SK-N-SH treated with all-trans-retinoic acid at 6 μM for 48 hours (cell line): Measurements from ENCODE around the gene BRAT1.

Experiments used
- ATAC-seq: fragments of 200-7000 bp; cut with Tn5 transposase; 3 replicates; pipeline ENCODE4 v1.9.1; 2020; ENCODE audit warnings: mild to moderate bottlenecking, moderate library complexity
- ARNTL ChIP-seq: fragments of 450-650 bp; formaldehyde crosslinking; IDR thresholded peaks from 2 replicates; pipeline ENCODE4 v1.5.0; 2020; ENCODE audit warnings: low read depth, mild to moderate bottlenecking, moderate library complexity, borderline replicate concordance
- BACH2 ChIP-seq: fragments of 250-450 bp; sonication (Bioruptor Pico); IDR thresholded peaks from 2 replicates; pipeline ENCODE4 v1.9.0; 2021; ENCODE audit warnings: mild to moderate bottlenecking, borderline replicate concordance
- CREB5 ChIP-seq: fragments of 250-450 bp; sonication (Bioruptor Pico); IDR thresholded peaks from 2 replicates; pipeline ENCODE4 v1.5.1; 2020; ENCODE audit warnings: low read depth, mild to moderate bottlenecking, moderate library complexity
- CSDC2 ChIP-seq: fragments of 250-450 bp; sonication (Bioruptor Pico); IDR thresholded peaks from 2 replicates; pipeline ENCODE4 v1.5.0; 2020; ENCODE audit warnings: mild to moderate bottlenecking, moderate library complexity
- CSRNP3 ChIP-seq: fragments of 250-450 bp; sonication (Bioruptor Pico); IDR thresholded peaks from 2 replicates; pipeline ENCODE4 v1.5.1; 2021; ENCODE audit warnings: mild to moderate bottlenecking, moderate library complexity
- ESRRG ChIP-seq: fragments of 250-450 bp; sonication (Bioruptor Pico); IDR thresholded peaks from 2 replicates; pipeline ENCODE4 v1.6.1; 2021; ENCODE audit warnings: mild to moderate bottlenecking
- GLIS3 ChIP-seq: fragments of 250-450 bp; sonication (Bioruptor Pico); IDR thresholded peaks from 2 replicates; pipeline ENCODE4 v1.5.0; 2020; ENCODE audit warnings: mild to moderate bottlenecking, moderate library complexity
- ISL1 ChIP-seq: fragments of 250-450 bp; sonication (Bioruptor Pico); IDR thresholded peaks from 2 replicates; pipeline ENCODE4 v2.1.2; 2022; ENCODE audit warnings: mild to moderate bottlenecking, moderate library complexity
- OSR1 ChIP-seq: fragments of 250-450 bp; sonication (Bioruptor Pico); IDR thresholded peaks from 2 replicates; pipeline ENCODE4 v1.8.0; 2022; ENCODE audit warnings: moderate library complexity, mild to moderate bottlenecking, inconsistent platforms
- PPARA ChIP-seq: fragments of 250-450 bp; sonication (Bioruptor Pico); IDR thresholded peaks from 2 replicates; pipeline ENCODE4 v1.5.0; 2020; ENCODE audit warnings: mild to moderate bottlenecking, borderline replicate concordance
- RARB ChIP-seq: fragments of 250-450 bp; sonication (Bioruptor Pico); IDR thresholded peaks from 2 replicates; pipeline ENCODE4 v1.8.0; 2021; ENCODE audit warnings: mild to moderate bottlenecking, moderate library complexity
- SNAI2 ChIP-seq: fragments of 250-450 bp; sonication (Bioruptor Pico); IDR thresholded peaks from 2 replicates; pipeline ENCODE4 v1.5.0; 2020; ENCODE audit warnings: mild to moderate bottlenecking, moderate library complexity
- TCF4 ChIP-seq: fragments of 250-450 bp; sonication (Bioruptor Pico); IDR thresholded peaks from 2 replicates; pipeline ENCODE4 v1.8.0; 2021; ENCODE audit warnings: mild to moderate bottlenecking, moderate library complexity, borderline replicate concordance
- TOX ChIP-seq: fragments of 250-450 bp; sonication (Bioruptor Pico); IDR thresholded peaks from 2 replicates; pipeline ENCODE4 v1.8.0; 2021; ENCODE audit warnings: mild to moderate bottlenecking, moderate library complexity, borderline replicate concordance
- TSHZ2 ChIP-seq: fragments of 250-450 bp; sonication (Bioruptor Pico); IDR thresholded peaks from 2 replicates; pipeline ENCODE4 v1.5.0; 2020; ENCODE audit warnings: mild to moderate bottlenecking, moderate library complexity
- ZC3H10 ChIP-seq: fragments of 250-450 bp; sonication (Bioruptor Pico); IDR thresholded peaks from 2 replicates; pipeline ENCODE4 v1.5.1; 2021; ENCODE audit warnings: mild to moderate bottlenecking, moderate library complexity
- ZFP3 ChIP-seq: fragments of 250-450 bp; sonication (Bioruptor Pico); IDR thresholded peaks from 2 replicates; pipeline ENCODE4 v1.5.0; 2020; ENCODE audit warnings: mild to moderate bottlenecking, moderate library complexity
- ZFP30 ChIP-seq: fragments of 450-650 bp; formaldehyde crosslinking; IDR thresholded peaks from 2 replicates; pipeline ENCODE4 v1.5.0; 2022; ENCODE audit warnings: mild to moderate bottlenecking, moderate library complexity
- ZNF70 ChIP-seq: fragments of 450-650 bp; formaldehyde crosslinking; IDR thresholded peaks from 2 replicates; pipeline ENCODE4 v1.5.0; 2020; ENCODE audit warnings: mild to moderate bottlenecking, moderate library complexity
- ZNF8 ChIP-seq: fragments of 450-650 bp; formaldehyde crosslinking; IDR thresholded peaks from 2 replicates; pipeline ENCODE4 v1.5.0; 2020; ENCODE audit warnings: mild to moderate bottlenecking, moderate library complexity

BRAT1 gene

GRCh38 chr7:2554661-2555111 is 638 bp downstream of the BRAT1 start (continued):
- TF ChIP-seq GLIS3 (CRISPR knock-in tag), result no peak
- no peak for TF ChIP-seq PPARA
- no peak for TF ChIP-seq ZFP30 (CRISPR knock-in tag)

GRCh38 chr7:2553831-2554581 is 1.3 kb downstream of the BRAT1 start:
- TF ChIP-seq ZNF70 (CRISPR knock-in tag) (no peak), CSRNP3 (no peak), ISL1 (CRISPR knock-in tag) (no peak), TCF4 (no peak), PPARA (no peak), ZFP3 (no peak), TSHZ2 (CRISPR knock-in tag) (no peak), ESRRG (CRISPR knock-in tag) (no peak), ARNTL (no peak), SNAI2 (no peak), ZC3H10 (no peak), CSDC2 (CRISPR knock-in tag) (no peak), ZFP30 (CRISPR knock-in tag) (no peak), RARB (CRISPR knock-in tag) (no peak), BACH2 (CRISPR knock-in tag) (no peak), GLIS3 (CRISPR knock-in tag) (no peak), OSR1 (no peak)
- ATAC-seq, result no peak

- TF ChIP-seq BACH2 (CRISPR knock-in tag) (no peak), ZNF8 (CRISPR knock-in tag) (no peak), RARB (CRISPR knock-in tag) (no peak), TSHZ2 (CRISPR knock-in tag) (no peak), GLIS3 (CRISPR knock-in tag) (no peak), ZFP30 (CRISPR knock-in tag) (no peak), SNAI2 (no peak), TOX (CRISPR knock-in tag) (no peak)
- no peak for ATAC-seq
These were observed 2.2 kb downstream of the BRAT1 start for GRCh38 chr7:2553108-2553507.

GRCh38 chr7:2551418-2551817 is 3.9 kb downstream of the BRAT1 start:
- no peak for ATAC-seq
- TF ChIP-seq ZNF70 (CRISPR knock-in tag), result no peak
- TF ChIP-seq TSHZ2 (CRISPR knock-in tag), result no peak
- TF ChIP-seq CREB5, result no peak
- no peak for TF ChIP-seq ARNTL
- no peak for TF ChIP-seq ISL1 (CRISPR knock-in tag)
- no peak for TF ChIP-seq BACH2 (CRISPR knock-in tag)
- TF ChIP-seq CSDC2 (CRISPR knock-in tag), result no peak
- TF ChIP-seq OSR1, result no peak
- TF ChIP-seq ZC3H10, result no peak
- TF ChIP-seq CSRNP3, result no peak
- no peak for TF ChIP-seq ESRRG (CRISPR knock-in tag)
- no peak for TF ChIP-seq ZFP30 (CRISPR knock-in tag)
